HepG2 (cell line): ENCODE measurements around the gene PDSS2. TPM values are rescaled to one million over a fixed set of nuclear protein-coding genes. Genes with fewer than 3 reads are reported as not detected.

Experiments used
- ATAC-seq: fragments of 200-7000 bp; cut with Tn5 transposase; 3 replicates; pipeline ENCODE4 v1.9.1; 2020; ENCODE audit warnings: mild to moderate bottlenecking, moderate library complexity
- BruUV-seq: library from RNA; stranded (reverse); fragments of 400-500 nt; replicated peaks from 2 replicates; lab custom pipeline; 2021; lab: Mats Ljungman, UMichigan
- CTCF ChIA-PET: fragments of 300-600 bp; formaldehyde crosslinking; extraction: SDS; loops from one replicate; lab custom pipeline; 2021; ENCODE audit warnings: low total read pairs, inconsistent platforms, low intra/inter-chr PET ratio; lab: Yijun Ruan, JAX
- POLR2A ChIA-PET: fragments of 350-600 bp; sonication (Branson Sonifier 250); formaldehyde crosslinking; loops from one replicate; lab custom pipeline; 2020; ENCODE audit warnings: antibody characterized with exemption, inconsistent platforms; lab: Yijun Ruan, JAX
- DNase-seq: peaks from one replicate; pipeline ENCODE4 v3.0.0-alpha.2; 2015; ENCODE audit warnings: low spot score
- FAIRE-seq: peaks from 3 replicates; lab custom pipeline; 2011; peaks lifted over from hg19 to GRCh38; lab: Jason Lieb, UNC
- H2AFZ ChIP-seq: one replicate; pipeline ENCODE4 v1.6.1; 2011; ENCODE audit warnings: low read length, inconsistent platforms
- H3K27ac ChIP-seq: fragments of 300-600 bp; 3 replicates; pipeline ENCODE4 v1.8.0; 2011; ENCODE audit warnings: mixed run types, mild to moderate bottlenecking, mixed read lengths, low read length, inconsistent platforms; ENCODE audit not compliant: insufficient read depth; ENCODE audit errors: extremely low read length
- H3K27me3 ChIP-seq, 2 experiments: fragments of 200-600 bp in 1 of 2; 2 replicates in 1 of 2; 3 replicates in 1 of 2; pipeline versions ENCODE4 v1.6.0 to v1.8.0; 2011; ENCODE audit warnings: low read length in 2 of 2, mild to moderate bottlenecking in 2 of 2, moderate library complexity in 2 of 2, inconsistent platforms in 1 of 2; ENCODE audit not compliant: insufficient read depth in 2 of 2, control insufficient read depth in 1 of 2
- H3K36me3 ChIP-seq, 2 experiments: fragments of 200-600 bp in 1 of 2; replicated peaks in 1 of 2; 2 replicates in 1 of 2; 3 replicates in 1 of 2; pipeline versions ENCODE4 v1.5.1 to v1.8.0; 2011; ENCODE audit warnings: low read length in 2 of 2, inconsistent platforms in 1 of 2; ENCODE audit not compliant: insufficient read depth in 2 of 2, control insufficient read depth in 1 of 2
- H3K4me1 ChIP-seq: 2 replicates; pipeline ENCODE4 v1.5.1; 2012; ENCODE audit warnings: low read length, inconsistent platforms; ENCODE audit not compliant: insufficient read depth
- H3K4me2 ChIP-seq: 2 replicates; pipeline ENCODE4 v1.6.0; 2011; ENCODE audit warnings: low read depth, low read length, inconsistent platforms
- H3K4me3 ChIP-seq, 3 experiments: fragments of 200-600 bp in 1 of 3; sonication (generic), shearing (Covaris generic) in 1 of 3; replicated peaks in 1 of 3; 2 replicates each; pipeline ENCODE4 v1.5.1; 2011 to 2016; ENCODE audit warnings: low read length in 3 of 3, inconsistent platforms in 2 of 3, low read depth in 2 of 3, mild to moderate bottlenecking in 2 of 3, control low read depth in 1 of 3, mixed read lengths in 1 of 3; ENCODE audit not compliant: insufficient read depth in 1 of 3
- H3K79me2 ChIP-seq: one replicate; pipeline ENCODE4 v1.6.1; 2011; ENCODE audit warnings: low read length, inconsistent platforms; ENCODE audit not compliant: insufficient read depth
- H3K9ac ChIP-seq: 2 replicates; pipeline ENCODE4 v1.6.0; 2011; ENCODE audit warnings: mild to moderate bottlenecking, low read depth, low read length, inconsistent platforms; ENCODE audit not compliant: insufficient read depth
- H3K9me3 ChIP-seq: 2 replicates; pipeline ENCODE4 v1.5.1; 2012; ENCODE audit warnings: mild to moderate bottlenecking, low read length
- H4K20me1 ChIP-seq: 2 replicates; pipeline ENCODE4 v1.6.0; 2011; ENCODE audit warnings: inconsistent platforms, mild to moderate bottlenecking, low read length, moderate library complexity; ENCODE audit not compliant: insufficient read depth
- CEBPB ChIP-seq: IDR thresholded peaks from 2 replicates; pipeline ENCODE4 v1.6.1; 2011; ENCODE audit warnings: low read depth, low read length, improper control_type of control experiment, borderline replicate concordance
- CREB3 ChIP-seq: sonication (generic); formaldehyde crosslinking; IDR thresholded peaks from 2 replicates; pipeline ENCODE4 v1.5.0; 2020; ENCODE audit warnings: missing genetic modification reagents
- KLF11 ChIP-seq: IDR thresholded peaks from 2 replicates; pipeline ENCODE4 v1.6.1; 2016; ENCODE audit warnings: missing compliant biosample characterization
- MYPOP ChIP-seq: sonication (generic); formaldehyde crosslinking; IDR thresholded peaks from 2 replicates; pipeline ENCODE4 v1.8.1; 2023; ENCODE audit warnings: mild to moderate bottlenecking, moderate library complexity, missing genetic modification reagents
- NR2F6 ChIP-seq, 2 experiments: IDR thresholded peaks; 2 replicates each; pipeline ENCODE4 v1.6.1; 2016; ENCODE audit warnings: antibody characterized with exemption in 1 of 2, mild to moderate bottlenecking in 1 of 2
- POGK ChIP-seq: sonication (generic); formaldehyde crosslinking; conservative IDR thresholded peaks from 2 replicates; pipeline ENCODE4 v1.8.0; 2022; ENCODE audit warnings: mild to moderate bottlenecking, moderate library complexity, missing genetic modification reagents
- ZBTB40 ChIP-seq, 2 experiments: fragments of 450-650 bp in 1 of 2; sonication (generic) in 1 of 2; formaldehyde crosslinking in 1 of 2; IDR thresholded peaks; 2 replicates each; pipeline versions ENCODE4 v1.6.1 to v1.8.0; 2016 to 2022; ENCODE audit warnings: antibody characterized with exemption in 1 of 2, mild to moderate bottlenecking in 1 of 2, missing genetic modification reagents in 1 of 2
- ZFP36 ChIP-seq: fragments of 150-350 bp; IDR thresholded peaks from 2 replicates; pipeline ENCODE4 v1.6.1; 2018; ENCODE audit warnings: borderline replicate concordance, low read length, low read depth; ENCODE audit not compliant: partially characterized antibody
- ZNF224 ChIP-seq: sonication (generic); formaldehyde crosslinking; IDR thresholded peaks from 2 replicates; pipeline ENCODE4 v1.5.0; 2020; ENCODE audit warnings: mild to moderate bottlenecking, missing genetic modification reagents
- ZNF644 ChIP-seq: IDR thresholded peaks from 2 replicates; pipeline ENCODE4 v1.6.1; 2016; ENCODE audit warnings: low read depth
- WGBS: methylation state at CpG from one replicate; pipeline ENCODE4 v1.1.6; 2017; ENCODE audit warnings: low lambda C conversion rate; 5-methylcytosine and 5-hydroxymethylcytosine counted together
- in situ Hi-C: cut with HindIII; loops from 2 replicates; pipeline ENCODE4 v1.10.0; 2017; ENCODE audit warnings: low pct_unique_long_range_greater_than_20kb; ENCODE audit not compliant: extremely low pct_ligation_motif_present
- intact Hi-C: fragments of 100-400 bp; cut with micrococcal nuclease; formaldehyde crosslinking; loops from one replicate; pipeline ENCODE4 v1.10.0; 2022; ENCODE audit not compliant: unreplicated experiment
- polyA plus RNA-seq, 8 experiments: library from polyadenylated mRNA; depleted of rRNA in 3 of 8; stranded (reverse) in 7 of 8; unstranded in 1 of 8; fragments of >200 nt; fragmentation: Illumina TruSeq in 4 of 8; extraction: Trizol in 4 of 8; gene quantifications; 2 replicates each; pipeline versions ENCODE4 v1.2.1 to v1.2.3, GENCODE V29; 2011 to 2016; ENCODE audit warnings: low read depth in 4 of 8, missing spikeins in 1 of 8, mixed read lengths in 1 of 8; ENCODE audit not compliant: insufficient read depth in 1 of 8
- total RNA-seq, 5 experiments: library from RNA; depleted of rRNA; stranded (reverse); fragments of >200 nt; fragmentation: Illumina TruSeq; extraction: Trizol; gene quantifications; 2 replicates each; pipeline ENCODE4 v1.2.3, GENCODE V29; 2016; ENCODE audit warnings: low read depth in 1 of 5

Gene PDSS2
- total and polyA plus RNA-seq, 2 of the 13 experiments (the other 11 are each of a cell fraction or from before 2014, with no cell fraction given) = 16.2 to 17.0 TPM

- Histone ChIP-seq H3K27ac (no peak overlapping the region), H4K20me1 (no peaks in the 10 kb centered on the region), H2AFZ (no peak overlapping the region), H3K4me1 (no peaks in the 10 kb centered on the region), H3K4me2 (no peak overlapping the region), H3K9me3 (no peaks in the 10 kb centered on the region), H3K27me3 (no peaks in the 10 kb centered on the region), H3K36me3 (no peaks in the 10 kb centered on the region), H3K9ac (no peak overlapping the region), H3K79me2 (no peaks in the 10 kb centered on the region), H3K4me3 (no peak overlapping the region)
- 96% methylated on average over 2 of the region's 2 CpGs for WGBS
- POLR2A ChIA-PET = no interaction called here
- DNase-seq = no peak
- in situ Hi-C loops = no loop called here
- CTCF ChIA-PET = no interaction called here
- ATAC-seq = no peak
- intact Hi-C loops = no loop called here
- no TSS peak for BruUV-seq
- no peak for FAIRE-seq
- TF ChIP-seq CREB3 (CRISPR knock-in tag) = no peak
- no peak for TF ChIP-seq ZBTB40 (IDR thresholded peaks at IDR 0.05)
- no peak for TF ChIP-seq ZBTB40 (CRISPR knock-in tag; IDR thresholded peaks at IDR 0.05)
- TF ChIP-seq CEBPB = no peak
- no peak for TF ChIP-seq ZFP36
- TF ChIP-seq NR2F6 (IDR thresholded peaks at IDR 0.05) = no peak
- TF ChIP-seq NR2F6 (CRISPR knock-in tag; IDR thresholded peaks at IDR 0.05) = no peak
- no peak for TF ChIP-seq MYPOP (CRISPR knock-in tag)
- no peak for TF ChIP-seq POGK (CRISPR knock-in tag)
- no peak for TF ChIP-seq ZNF224 (CRISPR knock-in tag)
- TF ChIP-seq KLF11 (CRISPR knock-in tag) = no peak
- TF ChIP-seq ZNF644 (CRISPR knock-in tag) = no peak
Measured at GRCh38 chr6:107354451-107354850, 104.9 kb downstream of the PDSS2 start.
